Measurements from ENCODE around the gene SHOX.

SHOX gene

GRCh38 chrX:632366-633042 lies 1.9 kb downstream of the SHOX start:
- H3K9me3 ChIP-seq (replicated peaks; ENCODE audit: insufficient read depth, low read length) = no peaks in the 10 kb centered on the region
- no peak overlapping the region for H2AFZ ChIP-seq (ENCODE audit: low read length)
- H3K79me2 ChIP-seq (ENCODE audit: low read length) = no peaks in the 10 kb centered on the region
- no peak for DNase-seq
- H4K20me1 ChIP-seq (ENCODE audit: insufficient read depth, low read length) = no peaks in the 10 kb centered on the region
- H3K9me2 ChIP-seq (replicated peaks; ENCODE audit: insufficient read depth, low read length) = no peaks in the 10 kb centered on the region
- no peak overlapping the region for H3K4me2 ChIP-seq (ENCODE audit: low read depth, low read length)
- H3K27me3 ChIP-seq (replicated peaks; ENCODE audit: insufficient read depth, low read length) = peaks cover 24% of the 10 kb centered on the region
- no peaks in the 10 kb centered on the region for H3K4me1 ChIP-seq (ENCODE audit: low read length)
- no peak overlapping the region for H3K9ac ChIP-seq (ENCODE audit: low read length)
- TF ChIP-seq EZH2phosphoT487 (IDR thresholded peaks at IDR 0.05; ENCODE audit: low read length) = no peak
- no peak for TF ChIP-seq CTCF (IDR thresholded peaks at IDR 0.05; ENCODE audit: low read length)
- TF ChIP-seq EZH2 (optimal IDR thresholded peaks at IDR 0.05; ENCODE audit: low read depth, low read length) = no peak
- H3K4me3 ChIP-seq (ENCODE audit: low read length) = no peak overlapping the region
- H3K36me3 ChIP-seq (replicated peaks; ENCODE audit: insufficient read depth, low read length) = no peaks in the 10 kb centered on the region
- H3F3A ChIP-seq (ENCODE audit: insufficient read depth, low read length) = no peaks in the 10 kb centered on the region
- no peak overlapping the region for H3K27ac ChIP-seq (ENCODE audit: low read length)

- Histone ChIP-seq H3K9me2 (replicated peaks; ENCODE audit: insufficient read depth, low read length) (no peaks in the 10 kb centered on the region), H3K4me2 (ENCODE audit: low read depth, low read length) (no peak overlapping the region), H3K9me3 (replicated peaks; ENCODE audit: insufficient read depth, low read length) (no peaks in the 10 kb centered on the region), H3K9ac (ENCODE audit: low read length) (no peak overlapping the region), H3K4me3 (ENCODE audit: low read length) (no peak overlapping the region), H3K79me2 (ENCODE audit: low read length) (no peaks in the 10 kb centered on the region), H3F3A (ENCODE audit: insufficient read depth, low read length) (no peaks in the 10 kb centered on the region), H2AFZ (ENCODE audit: low read length) (no peak overlapping the region), H3K36me3 (replicated peaks; ENCODE audit: insufficient read depth, low read length) (no peaks in the 10 kb centered on the region), H4K20me1 (ENCODE audit: insufficient read depth, low read length) (no peaks in the 10 kb centered on the region), H3K4me1 (ENCODE audit: low read length) (no peaks in the 10 kb centered on the region), H3K27ac (ENCODE audit: low read length) (no peak overlapping the region), H3K27me3 (replicated peaks; ENCODE audit: insufficient read depth, low read length) (peaks cover 32% of the 10 kb centered on the region)
- TF ChIP-seq EZH2 (optimal IDR thresholded peaks at IDR 0.05; ENCODE audit: low read depth, low read length) (no peak), CTCF (IDR thresholded peaks at IDR 0.05; ENCODE audit: low read length) (no peak), EZH2phosphoT487 (IDR thresholded peaks at IDR 0.05; ENCODE audit: low read length) (no peak)
- no peak for DNase-seq
Measured at GRCh38 chrX:633043-633984, 2.7 kb downstream of the SHOX start.

GRCh38 chrX:633985-634958 lies 3.7 kb downstream of the SHOX start:
- H3K4me2 ChIP-seq (ENCODE audit: low read depth, low read length) = no peak overlapping the region
- H3K4me3 ChIP-seq (ENCODE audit: low read length) = no peak overlapping the region
- H3K9me3 ChIP-seq (replicated peaks; ENCODE audit: insufficient read depth, low read length) = no peaks in the 10 kb centered on the region
- peaks cover 37% of the 10 kb centered on the region for H3K27me3 ChIP-seq (replicated peaks; ENCODE audit: insufficient read depth, low read length)
- H3K9ac ChIP-seq (ENCODE audit: low read length) = no peak overlapping the region
- H4K20me1 ChIP-seq (ENCODE audit: insufficient read depth, low read length) = no peaks in the 10 kb centered on the region
- DNase-seq = no peak
- TF ChIP-seq EZH2phosphoT487 (IDR thresholded peaks at IDR 0.05; ENCODE audit: low read length) (no peak), CTCF (IDR thresholded peaks at IDR 0.05; ENCODE audit: low read length) (no peak), EZH2 (optimal IDR thresholded peaks at IDR 0.05; ENCODE audit: low read depth, low read length) (no peak)
- H3K79me2 ChIP-seq (ENCODE audit: low read length) = no peaks in the 10 kb centered on the region
- H3K36me3 ChIP-seq (replicated peaks; ENCODE audit: insufficient read depth, low read length) = no peaks in the 10 kb centered on the region
- no peaks in the 10 kb centered on the region for H3F3A ChIP-seq (ENCODE audit: insufficient read depth, low read length)
- no peaks in the 10 kb centered on the region for H3K9me2 ChIP-seq (replicated peaks; ENCODE audit: insufficient read depth, low read length)
- H3K27ac ChIP-seq (ENCODE audit: low read length) = no peak overlapping the region
- no peak overlapping the region for H2AFZ ChIP-seq (ENCODE audit: low read length)
- H3K4me1 ChIP-seq (ENCODE audit: low read length) = no peaks in the 10 kb centered on the region

Measured in MM.1S (cell line).